ENCODE data around the gene MOGAT1. TPM values are rescaled to one million over a fixed set of nuclear protein-coding genes. Genes with fewer than 3 reads are reported as not detected.

Gene MOGAT1
- total RNA-seq: not detected

GRCh38 chr2:222671259-222672067 is at the start of gene MOGAT1:
TSS of gene MOGAT1 (plus strand) at chr2:222671658. CDS start at chr2:222671786, 128 bp downstream.

GRCh38 chr2:222655787-222656525 is 15.5 kb upstream of the MOGAT1 start, which contains the start of gene FARSB:
TSS of gene FARSB (minus strand) at chr2:222656092. CDS start at chr2:222656073, 19 bp downstream.

Other genes with a start within 250 kb of the MOGAT1 start
- gene SGPP2, start 247.1 kb upstream of the MOGAT1 start, total RNA-seq: 1.3 TPM
- 33.8 TPM for gene FARSB, start 15.6 kb upstream of the MOGAT1 start, total RNA-seq
- 182 TPM for gene ACSL3, start 189.4 kb downstream of the MOGAT1 start, total RNA-seq

All from parietal lobe (tissue), 1 donor.